Pancreas (tissue), 10 donors: ENCODE data around the gene S100A9. TPM values are rescaled to one million over a fixed set of nuclear protein-coding genes. Genes with fewer than 3 reads are reported as not detected.

Experiments
- ATAC-seq, 4 donors: fragments of 200-7000 bp; cut with Tn5 transposase; one replicate each; pipeline versions ENCODE4 v1.8.0 to v1.9.1; 2020; ENCODE audit warnings: mild to moderate bottlenecking in 4 of 4, moderate library complexity in 4 of 4
- DNase-seq, 6 donors: peaks; one replicate each; pipeline ENCODE4 v3.0.0-alpha.2; 2020
- FAIRE-seq: peaks from 2 replicates; lab custom pipeline; 2012; peaks lifted over from hg19 to GRCh38; lab: Jason Lieb, UNC
- H3K27ac ChIP-seq, 4 donors: fragments of 200-600 bp; sonication (generic); 1 replicate in 3 of 4; 2 replicates in 1 of 4; pipeline versions ENCODE4 v1.5.0 to v1.8.0; 2020
- H3K27me3 ChIP-seq, 4 donors: fragments of 200-600 bp; one replicate each; pipeline ENCODE4 v1.8.0; 2021
- H3K36me3 ChIP-seq, 3 donors: fragments of 200-600 bp; sonication (generic) in 1 of 3; one replicate each; pipeline versions ENCODE4 v1.5.0 to v1.8.0; 2020 to 2021
- H3K4me1 ChIP-seq, 3 donors: fragments of 200-600 bp; one replicate each; pipeline ENCODE4 v1.8.0; 2021
- H3K4me3 ChIP-seq, 4 donors: fragments of 200-600 bp; sonication (generic) in 2 of 4; one replicate each; pipeline versions ENCODE4 v1.5.0 to v1.8.0; 2020 to 2021
- H3K9me3 ChIP-seq, 4 donors: fragments of 200-600 bp; one replicate each; pipeline ENCODE4 v1.8.0; 2021
- WGBS, 2 donors: extraction: QIAGEN DNeasy Blood & Tissue Kit; methylation state at CpG; one replicate each; pipeline ENCODE4 v1.1.7; 2013; 5-methylcytosine and 5-hydroxymethylcytosine counted together
- intact Hi-C, 3 donors: fragments of 100-400 bp; cut with DNase I; formaldehyde crosslinking; loops; one replicate each; pipeline versions ENCODE4 v1.11.1 to v1.14.2; 2022
- polyA plus RNA-seq, 2 donors: library from polyadenylated mRNA; stranded (reverse); fragments of 200-250 nt; gene quantifications; one replicate each; pipeline ENCODE4 v1.2.3, GENCODE V29; 2013
- total RNA-seq, 6 donors: library from RNA; stranded (reverse); fragmentation: NEBNext Ultra II Directional in 4 of 6; extraction: Animal tissue kit (Norgen Biotek cat#: 25700) in 4 of 6; gene quantifications; one replicate each; pipeline versions ENCODE4 v1.2.1 to v1.2.4, GENCODE V29; 2021 to 2023
- TF ChIP-seq, protein P1 (sequence below), 4 donors: fragments of 200-600 bp; sonication (generic) in 3 of 4; IDR thresholded peaks; one replicate each; pipeline versions ENCODE4 v1.5.0 to v1.8.0; 2021; ENCODE audit warnings: antibody characterized with exemption in 4 of 4
- donor health status: healthy with polysubstance abuse.
- donor health status: DM: no; HTN: no; CAD: no; lungs with moderate emphysema.
- donor health status: DM: no; HTN: no; CAD: no.
- donor health status: control.
- donor health status: control.
- donor health status: Bipolar disorder and iron deficiency.
- donor health status: DM: yes; HTN: yes; CAD: no.
- donor health status: DM: no; HTN: no; CAD: no.
- donor health status: DM: no; HTN: no; CAD: no.
- donor health status: DM: yes; HTN: yes; CAD: no.

S100A9 gene
- total and polyA plus RNA-seq, 8 donors = 3.9 to 79.6 (median 36.8) TPM

DNA sequence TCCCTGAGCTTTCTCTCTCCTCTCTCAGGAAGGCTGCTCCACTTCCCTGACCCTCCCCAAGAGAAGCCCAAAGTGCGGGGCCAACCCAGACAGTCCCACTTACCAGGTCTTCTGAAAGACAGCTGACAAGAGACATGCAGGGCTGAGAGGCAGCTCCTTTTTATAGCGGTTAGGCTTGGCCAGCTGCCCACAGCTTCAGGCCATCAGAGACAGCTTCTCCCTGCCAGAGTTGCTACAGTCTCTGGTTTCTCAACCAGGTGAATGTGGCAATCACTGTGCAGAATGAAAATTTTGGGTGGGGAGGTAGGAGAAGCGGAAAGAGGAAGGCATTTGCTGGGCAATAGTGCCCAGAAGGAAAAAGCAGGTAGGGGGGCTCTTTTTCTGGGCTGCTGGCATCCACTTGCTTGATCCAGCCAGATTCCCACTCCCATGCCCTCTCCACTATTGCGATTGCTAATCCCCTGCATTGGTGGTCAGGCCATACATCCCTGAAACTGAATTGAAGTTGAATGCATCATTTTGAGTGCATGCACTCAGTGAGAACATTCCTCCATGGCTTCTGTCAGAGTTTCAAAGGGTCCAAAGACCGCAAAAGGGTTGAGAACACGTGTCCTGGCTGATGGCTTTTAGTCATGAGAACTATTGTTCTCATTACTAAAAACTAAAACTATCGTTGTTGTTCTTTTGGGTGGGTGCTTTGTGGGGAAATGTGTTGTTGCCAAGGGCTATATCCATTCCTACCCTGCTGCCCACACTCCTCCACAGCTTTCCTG lies 33.5 kb downstream of the S100A9 start, which contains the start of gene S100A8:
TSS of gene S100A8 (minus strand) at position 136 of the 773 bp plus-strand sequence. CDS start 538 bp downstream, outside the sequence.
- ATAC-seq = peak in 2 of 4 donors; percentile 46 to 55
- intact Hi-C loops = no loop called here

DNA sequence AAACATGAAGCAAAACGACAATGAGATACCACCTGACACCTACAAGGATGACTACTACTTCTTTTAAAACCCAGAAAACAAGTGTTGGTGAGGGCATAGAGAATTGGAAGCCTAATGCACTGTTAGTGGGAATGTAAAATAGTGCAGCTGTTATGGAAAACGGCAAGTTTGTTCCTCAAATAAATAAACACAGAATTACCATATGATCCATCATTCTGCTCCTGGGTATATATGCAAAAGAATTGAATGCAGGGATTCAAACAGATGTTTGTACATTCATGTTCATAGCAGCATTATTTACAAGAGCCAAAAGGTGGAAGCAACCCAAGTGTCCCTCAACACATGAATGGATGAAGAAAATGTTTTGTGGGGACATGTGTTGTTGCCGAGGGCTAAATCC lies 34.6 kb downstream of the S100A9 start:
- no peaks in the 10 kb centered on the region for H3K9me3 ChIP-seq
- H3K27ac ChIP-seq = no peak overlapping the region
- no peaks in the 10 kb centered on the region for H3K27me3 ChIP-seq
- H3K36me3 ChIP-seq = no peaks in the 10 kb centered on the region
- no peak overlapping the region for H3K4me3 ChIP-seq
- DNase-seq (no peak), FAIRE-seq (no peak), ATAC-seq (no peak)
- TF ChIP-seq, protein P1, sequence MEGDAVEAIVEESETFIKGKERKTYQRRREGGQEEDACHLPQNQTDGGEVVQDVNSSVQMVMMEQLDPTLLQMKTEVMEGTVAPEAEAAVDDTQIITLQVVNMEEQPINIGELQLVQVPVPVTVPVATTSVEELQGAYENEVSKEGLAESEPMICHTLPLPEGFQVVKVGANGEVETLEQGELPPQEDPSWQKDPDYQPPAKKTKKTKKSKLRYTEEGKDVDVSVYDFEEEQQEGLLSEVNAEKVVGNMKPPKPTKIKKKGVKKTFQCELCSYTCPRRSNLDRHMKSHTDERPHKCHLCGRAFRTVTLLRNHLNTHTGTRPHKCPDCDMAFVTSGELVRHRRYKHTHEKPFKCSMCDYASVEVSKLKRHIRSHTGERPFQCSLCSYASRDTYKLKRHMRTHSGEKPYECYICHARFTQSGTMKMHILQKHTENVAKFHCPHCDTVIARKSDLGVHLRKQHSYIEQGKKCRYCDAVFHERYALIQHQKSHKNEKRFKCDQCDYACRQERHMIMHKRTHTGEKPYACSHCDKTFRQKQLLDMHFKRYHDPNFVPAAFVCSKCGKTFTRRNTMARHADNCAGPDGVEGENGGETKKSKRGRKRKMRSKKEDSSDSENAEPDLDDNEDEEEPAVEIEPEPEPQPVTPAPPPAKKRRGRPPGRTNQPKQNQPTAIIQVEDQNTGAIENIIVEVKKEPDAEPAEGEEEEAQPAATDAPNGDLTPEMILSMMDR (IDR thresholded peaks at IDR 0.05) = no peak
- no peaks in the 10 kb centered on the region for H3K4me1 ChIP-seq
- WGBS, 2 donors = 32 to 34% methylated on average over 3 of the region's 3 CpGs
- intact Hi-C loops = no loop called here

More for the DNA sequence above, 33.5 kb downstream of the S100A9 start, which contains the start of gene S100A8:
- Histone ChIP-seq H3K36me3 (no peaks in the 10 kb centered on the region), H3K27me3 (no peaks in the 10 kb centered on the region), H3K27ac (no peak within 1 kb of the TSS), H3K4me3 (no peak within 1 kb of the TSS), H3K9me3 (no peaks in the 10 kb centered on the region), H3K4me1 (no peaks in the 10 kb centered on the region)
- DNase-seq (no peak), FAIRE-seq (no peak)
- WGBS, 2 donors = 50 to 64% methylated on average over 7 of the region's 7 CpGs
- TF ChIP-seq, protein P1 (IDR thresholded peaks at IDR 0.05) = no peak

DNA sequence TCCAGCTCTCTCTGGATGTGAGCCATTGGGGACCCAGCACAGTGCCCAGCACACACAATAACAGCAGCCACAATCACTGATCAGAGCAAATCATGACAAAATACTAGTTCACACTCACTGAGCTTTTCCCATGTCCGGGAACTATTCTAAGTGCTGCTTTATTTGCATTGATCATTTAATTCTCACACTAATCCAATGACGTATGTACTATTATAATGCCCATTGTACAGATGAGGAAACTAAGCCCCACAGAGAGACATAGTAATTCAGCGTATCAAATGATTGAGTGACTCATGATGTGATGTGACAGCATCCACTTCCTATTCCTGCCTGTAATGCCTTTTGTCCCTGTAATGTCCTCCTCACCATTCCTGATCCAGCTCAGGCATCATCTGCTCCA lies 35.2 kb downstream of the S100A9 start:
- FAIRE-seq (no peak), DNase-seq (no peak), ATAC-seq (no peak)
- H3K27ac ChIP-seq = no peak overlapping the region
- H3K27me3 ChIP-seq = no peaks in the 10 kb centered on the region
- no peaks in the 10 kb centered on the region for H3K9me3 ChIP-seq
- H3K4me1 ChIP-seq = no peaks in the 10 kb centered on the region
- H3K4me3 ChIP-seq = no peak overlapping the region
- TF ChIP-seq, protein P1 (IDR thresholded peaks at IDR 0.05) = no peak
- no peaks in the 10 kb centered on the region for H3K36me3 ChIP-seq
- 58 to 68% methylated on average over 3 of the region's 3 CpGs for WGBS, 2 donors
- intact Hi-C loops = no loop called here

DNA sequence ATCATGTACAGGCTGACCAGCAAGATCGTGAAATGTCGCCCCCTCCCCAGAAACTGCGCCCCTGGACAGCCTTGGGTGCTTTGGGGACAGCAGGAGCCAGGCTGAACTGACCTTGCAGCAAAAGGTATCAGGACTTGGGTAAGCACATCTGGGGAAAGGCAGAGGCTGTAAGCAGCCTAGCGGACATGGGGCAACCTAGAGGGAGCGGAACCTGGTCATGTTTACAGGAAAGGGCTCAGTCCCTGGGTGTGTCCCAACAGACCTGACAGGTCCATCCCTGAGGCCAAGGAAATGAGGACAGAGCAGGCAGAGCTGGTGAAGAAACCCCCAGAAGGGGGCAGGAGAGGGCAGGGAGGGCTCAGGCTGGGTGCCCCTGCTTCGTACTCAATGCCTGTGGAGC lies 36.3 kb downstream of the S100A9 start:
- no peak for ATAC-seq
- 61 to 70% methylated on average over 6 of the region's 6 CpGs for WGBS, 2 donors

More for the DNA sequence above, 36.3 kb downstream of the S100A9 start:
- H3K9me3 ChIP-seq = no peaks in the 10 kb centered on the region
- intact Hi-C loops = no loop called here
- H3K4me3 ChIP-seq = no peak overlapping the region
- no peaks in the 10 kb centered on the region for H3K27me3 ChIP-seq
- TF ChIP-seq, protein P1 (IDR thresholded peaks at IDR 0.05) = no peak
- H3K27ac ChIP-seq = no peak overlapping the region
- FAIRE-seq = no peak
- DNase-seq = no peak
- no peaks in the 10 kb centered on the region for H3K36me3 ChIP-seq
- H3K4me1 ChIP-seq = no peaks in the 10 kb centered on the region
